HG03378 (cell line): Measurements from ENCODE around the gene ZDHHC1.
"Not testable (repeated sequence)": the region's sequence is repeated elsewhere in the genome, so short reads cannot be mapped to it uniquely, and the experiment has no call there.

Experiments used
- ATAC-seq: cut with Tn5 transposase; IDR thresholded peaks from one replicate; pipeline ENCODE4 v1.9.1; 2021; ENCODE audit warnings: mild to moderate bottlenecking, moderate library complexity; ENCODE audit not compliant: unreplicated experiment

The ZDHHC1 gene

DNA sequence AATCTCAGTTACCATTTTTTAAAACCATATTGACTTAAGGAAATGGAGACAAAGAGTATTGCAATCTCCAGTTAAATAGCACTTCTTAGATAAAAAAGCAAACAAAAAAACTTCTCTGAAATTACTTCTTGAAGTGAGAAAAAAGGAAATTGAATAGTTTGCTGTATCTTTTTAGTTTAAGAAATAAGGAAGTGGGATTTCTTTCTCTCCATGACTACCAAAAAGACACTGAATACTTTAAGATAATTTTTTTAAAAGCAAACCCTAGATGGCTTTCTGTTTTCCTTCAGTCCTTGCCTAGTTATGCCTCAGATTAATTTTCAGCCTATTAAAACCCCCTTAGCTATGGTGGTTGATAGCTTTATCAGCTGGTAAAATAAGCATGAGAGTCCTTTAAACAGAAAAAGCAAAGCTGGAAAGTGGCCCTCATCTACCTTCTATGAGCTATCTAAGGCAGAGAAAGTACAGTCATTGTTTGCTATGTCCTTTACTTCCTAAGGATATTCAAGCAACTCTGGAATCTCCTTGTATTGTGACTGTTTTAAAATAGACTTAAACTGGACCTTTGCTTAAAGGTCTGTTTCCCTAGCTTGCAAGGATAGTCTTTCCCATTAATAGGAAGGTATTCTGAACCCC is 51.6 kb downstream of the ZDHHC1 start:
- no peak for ATAC-seq

DNA sequence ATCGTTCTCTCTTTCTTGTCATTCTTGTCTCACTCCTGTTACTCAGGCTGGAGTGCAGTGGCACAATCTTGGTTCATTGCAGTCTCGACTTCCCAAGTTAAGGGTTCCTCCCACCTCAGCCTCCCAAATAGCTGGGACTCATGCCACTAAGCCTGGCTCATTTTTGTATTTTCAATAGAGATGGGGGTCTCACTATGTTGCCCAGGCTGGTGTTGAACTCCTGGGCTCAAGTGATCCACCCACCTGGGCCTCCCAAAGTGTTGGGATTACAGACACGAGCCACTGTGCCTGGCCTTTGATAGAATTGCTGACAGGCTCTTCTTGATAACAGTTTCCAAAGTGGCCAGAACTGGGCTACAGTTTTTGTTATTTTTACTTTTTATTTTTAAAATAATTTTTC is 55.2 kb downstream of the ZDHHC1 start:
- no peak for ATAC-seq

DNA sequence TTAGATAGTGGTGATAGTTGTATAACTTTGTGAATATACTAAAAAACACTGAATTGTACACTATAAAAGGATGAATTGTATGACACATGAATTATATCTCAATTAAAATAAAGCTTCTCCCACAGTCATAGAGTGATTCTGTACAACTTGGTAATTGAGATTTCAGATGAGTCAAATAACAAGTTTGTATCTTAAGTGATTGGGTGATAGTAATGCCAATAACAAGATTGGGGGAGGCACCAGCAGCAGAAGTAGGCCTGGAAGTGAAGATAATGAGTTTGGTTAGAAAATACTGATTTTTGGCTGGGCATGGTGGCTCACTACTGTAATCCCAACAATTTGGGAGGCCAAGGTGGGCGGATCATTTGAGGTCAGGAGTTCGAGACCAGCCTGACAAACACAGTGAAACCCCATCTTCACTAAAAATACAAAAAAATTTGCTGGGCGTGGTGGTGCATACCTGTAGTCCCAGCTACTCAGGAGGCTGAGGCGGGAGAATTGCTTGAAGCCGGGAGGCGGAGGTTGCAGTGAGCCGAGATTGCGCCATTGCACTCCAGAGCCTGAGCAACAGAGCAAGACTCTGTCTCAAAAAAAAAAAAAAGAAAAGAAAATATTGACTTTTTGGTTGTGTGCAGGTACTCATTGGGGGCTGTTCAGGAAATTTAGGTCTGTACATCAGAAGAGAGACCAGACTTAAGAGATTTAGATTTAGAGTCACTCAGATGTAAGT is 56.6 kb downstream of the ZDHHC1 start:
- ATAC-seq = not testable (repeated sequence)

DNA sequence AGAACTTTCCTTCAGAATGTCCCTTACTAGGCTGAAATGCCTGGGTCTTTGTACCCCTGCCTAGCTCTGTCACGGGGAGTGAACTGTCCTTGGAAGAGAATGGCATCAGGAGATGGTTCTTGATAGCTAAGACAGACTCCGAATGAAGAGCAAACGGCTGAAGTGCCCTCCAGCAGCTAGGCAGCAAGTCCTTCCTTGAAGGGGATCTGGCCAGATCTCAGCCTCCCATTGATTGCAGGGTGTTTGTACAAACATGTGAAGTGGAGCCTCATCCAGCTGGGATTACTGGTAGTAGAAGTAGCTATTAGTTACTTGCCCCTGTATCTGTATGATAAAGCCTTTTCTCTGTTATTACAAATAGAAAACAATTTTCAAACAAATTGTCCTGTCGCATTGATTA is 58.7 kb downstream of the ZDHHC1 start:
- ATAC-seq = no peak

DNA sequence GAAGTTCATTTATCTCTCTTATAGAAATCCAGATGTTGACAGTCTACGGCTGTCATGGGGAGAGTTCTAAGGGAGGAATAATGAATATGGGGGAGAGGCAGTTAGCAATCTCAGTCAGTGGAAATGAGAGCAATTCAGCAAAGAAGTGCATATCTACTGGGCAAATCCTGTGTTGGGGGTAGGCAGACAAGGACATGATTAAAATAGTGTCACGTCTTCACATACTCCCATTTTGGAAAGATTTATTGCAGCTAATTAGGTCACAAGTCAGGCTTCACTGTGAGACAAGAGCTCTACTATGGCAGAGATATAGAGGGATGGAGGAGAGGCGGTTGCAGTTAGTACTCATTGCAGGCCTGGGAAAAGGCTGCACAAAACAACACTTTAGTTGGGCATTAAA is 59.9 kb downstream of the ZDHHC1 start:
- no peak for ATAC-seq

DNA sequence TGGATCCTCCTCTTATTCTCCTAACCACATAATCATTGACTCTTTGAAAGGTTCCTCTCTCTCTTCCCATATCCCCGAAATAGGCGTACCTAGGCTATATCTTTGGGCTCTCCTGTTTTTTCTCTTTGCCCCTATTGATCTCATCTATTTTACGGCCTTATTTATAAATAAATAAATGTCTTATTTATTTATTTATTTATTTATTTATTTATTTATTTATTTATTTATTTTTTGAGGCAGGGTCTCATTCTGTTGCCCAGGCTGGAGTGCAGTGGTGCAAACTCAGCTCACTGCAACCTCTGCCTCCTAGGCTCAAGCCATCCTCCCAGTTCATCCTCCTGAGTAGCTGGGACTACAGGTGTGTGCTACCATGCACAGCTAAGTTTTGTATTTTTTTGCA is 63.8 kb downstream of the ZDHHC1 start:
- not testable (repeated sequence) for ATAC-seq

DNA sequence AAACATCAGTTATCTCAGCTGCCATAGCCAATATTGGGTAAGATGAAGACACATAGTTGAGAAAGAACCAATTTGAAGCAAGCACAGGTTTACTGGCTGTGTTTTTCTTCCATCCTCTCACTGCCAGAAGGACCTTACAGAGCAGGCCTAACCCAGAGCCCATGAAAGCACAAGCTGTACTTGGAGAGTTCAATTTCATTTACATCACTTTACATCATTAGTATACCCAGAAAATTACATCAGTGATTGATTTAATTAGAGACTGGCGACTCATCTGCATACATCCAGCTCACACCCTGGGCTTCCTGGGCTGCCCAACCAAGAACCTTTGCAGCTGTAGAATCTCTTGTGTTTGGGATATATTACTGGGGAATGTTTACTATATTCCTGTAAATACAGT is 66.0 kb downstream of the ZDHHC1 start:
- ATAC-seq = no peak

DNA sequence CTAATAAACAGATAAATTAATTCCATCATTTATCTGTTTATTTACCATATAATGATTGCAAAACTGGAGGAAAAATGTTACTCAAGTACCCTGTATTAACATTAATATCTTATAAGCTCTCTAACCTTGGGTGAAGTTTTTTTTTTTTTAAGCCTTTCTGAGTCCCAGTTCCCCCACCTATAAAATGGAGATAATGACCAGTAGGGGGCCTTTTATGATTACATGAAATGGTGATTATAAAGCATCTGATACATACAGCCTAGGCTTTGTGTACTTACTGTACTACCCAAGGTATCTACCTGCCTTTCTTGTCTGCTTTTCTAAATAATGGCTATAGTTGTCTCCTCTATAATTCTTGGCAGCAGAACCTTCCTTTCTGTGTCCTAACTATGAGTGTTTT is 67.1 kb downstream of the ZDHHC1 start:
- ATAC-seq = no peak

DNA sequence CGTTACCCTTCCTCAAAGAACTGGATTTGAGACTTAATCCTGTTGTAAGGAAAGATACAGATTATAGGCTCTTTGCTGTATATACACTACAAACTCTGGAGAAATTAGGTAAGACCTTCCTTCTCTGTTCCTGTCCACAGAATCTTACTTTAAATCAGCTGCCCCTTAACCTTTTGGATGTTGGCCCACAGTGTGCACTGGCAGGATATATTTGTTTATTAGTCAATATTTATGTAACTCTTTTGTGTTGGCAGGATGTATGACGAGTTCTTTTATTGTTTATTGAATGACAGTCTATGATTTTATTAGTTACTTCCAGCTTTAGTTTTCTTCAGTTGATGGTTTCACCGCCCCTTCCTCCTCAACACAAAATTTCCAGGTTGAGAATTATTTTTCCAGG is 69.9 kb downstream of the ZDHHC1 start:
- ATAC-seq = no peak

DNA sequence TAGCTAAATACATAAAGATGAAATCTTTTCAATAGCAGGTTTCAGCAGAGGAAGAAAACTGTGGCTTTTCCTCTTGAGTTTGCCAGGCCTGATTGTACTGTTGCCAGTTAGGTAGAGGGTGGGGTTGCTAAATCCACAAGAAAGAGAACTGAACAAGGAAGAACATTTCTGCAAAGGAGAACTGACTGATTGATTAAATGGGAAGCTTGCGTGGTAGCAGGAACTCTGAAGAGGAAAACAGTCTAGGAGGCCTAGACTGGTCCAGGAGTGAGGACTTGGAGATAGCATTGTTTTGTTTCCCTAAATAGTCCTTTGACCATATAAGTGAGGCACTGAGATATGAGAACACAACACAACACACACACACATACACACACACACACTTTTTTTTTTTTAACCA is 70.9 kb downstream of the ZDHHC1 start:
- no peak for ATAC-seq
